K562 (cell line): Measurements from ENCODE around the gene MAST4.

ENCODE experiments used
- DDX20 ChIP-seq: fragments of 450-650 bp; IDR thresholded peaks from 2 replicates; pipeline ENCODE4 v1.6.1; 2016; ENCODE audit warnings: missing genetic modification characterization, low read depth, mild to moderate bottlenecking, missing compliant biosample characterization, moderate library complexity
- TAF7 ChIP-seq: fragments of 450-650 bp; IDR thresholded peaks from 2 replicates; pipeline ENCODE4 v1.6.1; 2016; ENCODE audit warnings: missing genetic modification characterization, missing compliant biosample characterization
- ZZZ3 ChIP-seq: fragments of 450-650 bp; IDR thresholded peaks from 2 replicates; pipeline ENCODE4 v1.6.1; 2016; ENCODE audit warnings: antibody characterized with exemption, mild to moderate bottlenecking, moderate library complexity
- TF ChIP-seq, protein P1 (sequence below), 3 experiments: IDR thresholded peaks in 2 of 3; conservative IDR thresholded peaks in 1 of 3; 2 replicates each; pipeline ENCODE4 v1.5.1; 2011 to 2012; ENCODE audit warnings: low read length in 3 of 3, mild to moderate bottlenecking in 3 of 3, control low read depth in 2 of 3, improper control_type of control experiment in 1 of 3, inconsistent platforms in 1 of 3, low read depth in 1 of 3, mixed read lengths in 1 of 3, moderate library complexity in 1 of 3; ENCODE audit not compliant: insufficient read depth in 2 of 3

DNA sequence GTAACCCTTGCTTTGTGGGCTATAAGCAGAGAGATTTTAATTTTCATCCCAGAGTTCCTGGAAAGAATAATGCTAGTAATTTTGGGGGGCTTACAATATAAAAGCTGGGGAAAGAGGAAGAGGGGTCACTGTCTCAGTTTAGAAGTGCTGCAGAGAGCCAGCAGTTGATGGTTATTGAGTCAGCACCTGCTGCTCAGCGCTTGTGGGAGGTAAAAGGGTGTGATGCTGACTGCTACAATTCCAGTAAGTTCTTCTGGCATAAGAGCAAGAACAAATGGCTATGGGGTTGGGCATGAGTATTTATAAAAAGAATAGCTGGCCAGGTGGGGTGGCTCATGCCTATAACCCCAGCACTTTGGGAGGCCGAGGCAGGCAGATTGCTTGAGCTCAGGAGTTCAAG is 88.5 kb downstream of the MAST4 start:
- TF ChIP-seq, protein P1, sequence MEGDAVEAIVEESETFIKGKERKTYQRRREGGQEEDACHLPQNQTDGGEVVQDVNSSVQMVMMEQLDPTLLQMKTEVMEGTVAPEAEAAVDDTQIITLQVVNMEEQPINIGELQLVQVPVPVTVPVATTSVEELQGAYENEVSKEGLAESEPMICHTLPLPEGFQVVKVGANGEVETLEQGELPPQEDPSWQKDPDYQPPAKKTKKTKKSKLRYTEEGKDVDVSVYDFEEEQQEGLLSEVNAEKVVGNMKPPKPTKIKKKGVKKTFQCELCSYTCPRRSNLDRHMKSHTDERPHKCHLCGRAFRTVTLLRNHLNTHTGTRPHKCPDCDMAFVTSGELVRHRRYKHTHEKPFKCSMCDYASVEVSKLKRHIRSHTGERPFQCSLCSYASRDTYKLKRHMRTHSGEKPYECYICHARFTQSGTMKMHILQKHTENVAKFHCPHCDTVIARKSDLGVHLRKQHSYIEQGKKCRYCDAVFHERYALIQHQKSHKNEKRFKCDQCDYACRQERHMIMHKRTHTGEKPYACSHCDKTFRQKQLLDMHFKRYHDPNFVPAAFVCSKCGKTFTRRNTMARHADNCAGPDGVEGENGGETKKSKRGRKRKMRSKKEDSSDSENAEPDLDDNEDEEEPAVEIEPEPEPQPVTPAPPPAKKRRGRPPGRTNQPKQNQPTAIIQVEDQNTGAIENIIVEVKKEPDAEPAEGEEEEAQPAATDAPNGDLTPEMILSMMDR (IDR thresholded peaks at IDR 0.05 in 2 of 3, conservative IDR thresholded peaks at IDR 0.05 in 1 of 3; ENCODE audit: insufficient read depth in 2 of 3, low read depth in 1 of 3, low read length in 3 of 3) = no peak
- no peak for TF ChIP-seq ZZZ3
- no peak for TF ChIP-seq TAF7 (tag)
- no peak for TF ChIP-seq DDX20 (tag)
